Erythroblast (primary cell): Measurements from ENCODE around the gene WWC1.
A peak's percentile ranks its signal among the peaks of the same experiment; 100 is the strongest.

ENCODE experiments used
- DNase-seq, 2 experiments: peaks; one replicate each; lab custom pipeline; 2025; lab: John Stamatoyannopoulos, UW
- GATA1 ChIP-seq: IDR thresholded peaks from 2 replicates; pipeline ENCODE4 v1.6.1; 2011; ENCODE audit warnings: low read depth, mild to moderate bottlenecking, control low read depth, low read length, moderate library complexity
- POLR2A ChIP-seq: IDR thresholded peaks from 2 replicates; pipeline ENCODE4 v1.6.1; 2011; ENCODE audit warnings: mild to moderate bottlenecking, low read length

Gene WWC1

DNA sequence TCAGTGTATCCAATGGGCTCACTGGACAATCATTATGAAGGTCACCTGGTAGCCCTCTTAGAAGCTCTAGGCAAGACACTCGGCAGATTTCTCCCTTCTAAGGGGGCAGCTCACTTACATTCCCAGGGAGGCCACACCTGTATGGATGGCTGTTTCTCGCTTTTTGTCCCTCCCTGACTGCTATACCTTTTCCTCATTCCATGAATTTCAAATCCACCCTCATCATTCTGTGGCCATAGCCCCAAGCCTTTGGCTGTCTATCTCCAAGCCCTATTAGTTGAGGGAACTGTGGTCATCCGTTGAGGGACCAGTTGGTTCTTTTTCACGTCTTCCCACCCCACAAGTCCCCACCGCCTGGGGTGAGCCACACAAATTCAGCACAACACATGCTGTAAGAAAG, 109.8 kb downstream of the WWC1 start:
- no peak for TF ChIP-seq GATA1
- no peak for TF ChIP-seq POLR2A
- no peak for DNase-seq

DNA sequence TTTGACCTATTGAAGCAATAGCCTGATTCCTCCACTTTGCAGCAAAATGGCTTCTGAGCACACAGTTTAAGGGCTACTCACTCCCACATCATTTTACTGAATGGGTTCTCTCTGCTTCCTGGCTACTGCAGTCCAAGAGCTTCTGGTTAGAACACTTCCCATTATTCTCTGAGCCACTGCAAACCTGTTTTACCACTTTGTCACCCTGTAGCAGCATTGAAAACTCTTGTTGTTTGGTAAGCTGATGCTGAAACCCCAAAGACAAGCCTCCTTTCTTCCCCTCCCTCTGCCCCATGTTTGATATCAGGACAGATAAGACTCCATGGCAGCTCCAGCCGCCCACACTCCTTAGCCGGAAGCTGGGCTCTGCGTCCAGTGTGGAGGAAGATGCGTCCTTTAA, 110.4 kb downstream of the WWC1 start:
- no peak for DNase-seq
- TF ChIP-seq POLR2A (no peak), GATA1 (no peak)

DNA sequence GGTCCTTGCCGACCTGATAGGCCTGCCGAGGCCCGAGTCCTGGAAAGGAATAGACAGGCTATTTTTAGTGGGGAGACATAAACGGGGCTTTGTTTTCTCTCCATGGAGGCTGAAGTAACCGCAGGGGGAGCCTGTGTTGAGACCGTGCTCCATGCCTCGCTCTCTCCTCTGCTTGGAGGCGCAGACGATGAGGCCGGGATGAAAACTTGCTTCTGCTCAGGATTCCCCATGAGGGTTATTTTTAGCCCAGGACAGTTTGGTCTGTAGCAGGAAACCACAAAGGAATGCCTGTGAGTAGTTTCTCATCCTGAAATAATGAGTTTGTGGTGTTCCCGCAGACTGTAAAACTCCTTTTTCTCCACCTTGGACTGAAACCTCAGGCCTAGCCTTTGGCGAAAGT, 112.9 kb downstream of the WWC1 start:
- no peak for TF ChIP-seq POLR2A
- no peak for TF ChIP-seq GATA1
- no peak for DNase-seq

DNA sequence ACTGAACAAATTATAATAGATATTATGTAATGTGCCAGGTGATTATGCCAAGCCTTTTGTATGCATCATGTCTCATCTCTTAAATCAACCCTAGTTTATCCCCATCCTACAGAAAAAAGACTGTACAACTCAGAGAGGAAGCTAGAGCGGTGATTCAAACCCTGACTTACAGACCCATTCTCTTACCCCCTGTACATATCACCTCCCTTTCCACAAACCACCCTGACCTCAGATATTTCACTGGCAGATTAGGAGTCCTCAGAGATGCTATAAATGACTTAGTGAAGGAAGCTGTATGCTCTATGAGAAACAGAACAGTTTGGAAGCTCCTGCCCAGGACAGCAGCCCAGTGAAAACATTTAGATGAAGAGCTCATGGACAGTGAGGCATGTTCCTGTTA, 115.8 kb downstream of the WWC1 start:
- TF ChIP-seq POLR2A (no peak), GATA1 (no peak)
- no peak for DNase-seq

DNA sequence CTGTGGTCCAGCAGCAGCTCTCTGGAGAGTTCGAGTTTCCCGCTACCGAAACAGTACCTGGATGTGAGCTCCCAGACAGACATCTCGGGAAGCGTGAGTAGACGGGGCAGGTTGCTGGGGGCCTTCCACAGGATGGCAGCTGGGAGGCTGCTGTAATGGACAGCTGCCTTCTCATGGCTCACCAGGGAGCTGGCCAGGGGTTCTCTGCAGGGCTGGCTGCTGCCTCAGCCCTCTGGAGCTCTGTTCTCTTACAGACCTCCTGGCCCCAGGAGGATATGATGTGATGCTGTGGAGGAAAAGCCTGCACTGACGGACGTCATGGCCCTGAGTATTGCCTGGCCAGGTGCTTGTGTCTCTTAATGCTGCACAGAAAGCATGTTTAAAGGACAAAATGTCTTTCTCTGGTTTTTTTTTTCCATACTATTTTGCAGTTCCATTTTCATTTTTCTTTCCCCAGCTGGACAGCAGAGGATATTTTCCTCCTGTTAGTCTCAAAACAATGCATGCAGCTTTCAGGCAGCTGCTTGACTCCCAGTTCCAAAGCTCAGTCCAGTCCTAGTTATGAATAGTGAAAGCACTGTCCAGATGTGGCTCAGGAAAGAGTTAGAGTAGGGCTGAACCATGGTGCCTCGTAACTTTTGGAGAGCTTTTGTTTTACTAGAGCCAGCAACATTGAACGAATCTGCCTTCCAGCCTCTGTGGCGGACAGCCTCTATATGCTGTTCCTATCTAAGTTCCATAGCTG, 117.3 kb downstream of the WWC1 start:
- no peak for TF ChIP-seq GATA1
- TF ChIP-seq POLR2A, result no peak
- no peak for DNase-seq

DNA sequence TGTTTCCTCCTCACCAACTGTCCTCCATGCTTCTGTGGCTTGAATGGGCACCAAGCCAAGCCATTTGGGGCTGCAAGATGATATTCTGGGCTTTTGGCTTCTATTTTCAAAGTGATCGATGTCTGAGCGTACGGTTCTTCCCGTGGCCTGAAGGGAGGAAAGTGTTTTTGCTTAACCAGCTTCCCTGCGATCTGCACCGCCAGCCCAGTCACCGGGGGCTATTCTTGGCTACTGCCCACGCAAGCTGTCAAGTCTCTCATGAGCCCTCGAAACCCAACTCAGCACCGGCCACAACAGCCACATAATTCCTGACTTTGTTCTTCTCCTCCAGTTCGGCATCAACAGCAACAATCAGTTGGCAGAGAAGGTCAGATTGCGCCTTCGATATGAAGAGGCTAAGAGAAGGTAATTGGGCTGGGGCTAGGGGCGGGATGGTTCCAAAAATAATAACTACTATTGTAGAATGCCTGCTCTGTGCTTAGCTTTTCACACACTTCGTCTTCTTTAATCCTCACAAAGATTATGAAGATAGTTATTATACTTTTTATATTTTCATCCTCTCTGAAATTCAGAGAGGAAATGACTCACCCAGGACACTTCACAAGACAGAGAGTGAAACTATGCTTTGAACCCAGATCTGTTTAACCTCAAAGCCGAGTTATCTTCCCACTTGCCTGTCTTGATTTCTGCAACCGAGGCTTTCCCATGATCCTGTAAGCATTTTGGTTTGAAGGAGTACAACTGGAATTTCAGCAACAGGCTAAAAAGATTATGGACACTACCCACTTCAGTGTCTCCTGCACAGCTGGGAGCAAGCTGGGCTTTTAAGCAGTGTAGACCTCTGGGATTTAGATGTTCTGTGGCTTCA, 118.4 kb downstream of the WWC1 start:
- peak in 1 of 2 experiments; percentile 1 for DNase-seq

DNA sequence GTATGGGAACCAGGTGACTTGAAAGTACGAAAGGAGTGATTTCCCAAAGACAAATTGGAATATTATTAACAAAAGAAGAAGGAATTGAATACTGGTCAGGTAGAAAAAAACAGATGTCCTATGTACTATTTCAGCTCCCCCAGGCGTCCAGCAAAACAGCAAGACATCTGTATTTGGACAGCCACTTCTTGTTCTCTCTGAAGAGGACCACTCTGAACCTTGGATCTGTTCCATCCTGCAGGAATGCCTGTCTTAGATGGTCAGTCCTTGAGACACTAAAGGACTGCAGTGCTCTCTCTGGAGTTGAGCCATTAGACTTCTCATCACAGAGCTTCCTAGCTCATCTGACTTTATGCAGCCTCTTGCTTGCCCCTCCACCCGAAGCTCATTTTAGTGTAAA, 120.4 kb downstream of the WWC1 start:
- DNase-seq, result no peak
- TF ChIP-seq GATA1 (no peak), POLR2A (no peak)

More for the DNA sequence above, 118.4 kb downstream of the WWC1 start:
- TF ChIP-seq GATA1 (no peak), POLR2A (no peak)

DNA sequence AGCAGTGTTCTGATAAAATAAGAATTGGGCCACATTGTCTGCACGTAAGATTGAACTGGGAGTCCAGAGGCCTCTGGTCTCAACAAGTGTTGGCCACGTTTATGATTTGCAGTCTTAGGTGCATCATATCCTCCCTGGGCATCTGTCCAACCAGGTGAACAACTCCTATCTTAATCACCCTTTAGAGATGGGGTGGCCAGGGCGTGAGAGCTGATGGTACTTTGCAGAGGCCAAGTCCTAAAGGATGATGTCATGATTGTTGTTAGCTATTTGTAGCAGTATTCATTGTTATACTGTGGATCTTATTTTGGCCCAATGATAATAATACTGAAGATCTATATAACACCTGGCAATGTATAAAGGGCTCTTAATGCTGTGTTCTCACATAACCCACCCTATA, 121.6 kb downstream of the WWC1 start:
- DNase-seq, result no peak
- TF ChIP-seq GATA1 (no peak), POLR2A (no peak)

DNA sequence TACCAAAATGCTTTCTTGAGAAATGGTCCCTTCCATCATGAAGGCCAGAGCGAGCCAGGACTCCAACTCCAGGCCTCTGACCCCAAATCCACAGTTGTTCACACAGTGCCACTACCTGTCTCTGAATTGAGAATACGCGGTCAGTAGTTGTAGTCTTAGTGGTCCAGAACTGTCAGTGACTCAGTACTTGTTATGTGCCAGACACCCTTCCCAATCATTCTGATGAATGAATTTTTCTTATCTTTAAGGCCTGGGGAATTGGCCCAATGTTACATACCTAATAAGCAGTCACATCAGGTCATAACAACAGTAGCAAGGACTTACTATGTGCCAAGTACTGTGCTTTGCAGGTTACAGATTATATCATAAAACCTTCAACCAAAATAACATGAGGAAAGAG, 122.2 kb downstream of the WWC1 start:
- TF ChIP-seq GATA1 (no peak), POLR2A (no peak)
- no peak for DNase-seq

DNA sequence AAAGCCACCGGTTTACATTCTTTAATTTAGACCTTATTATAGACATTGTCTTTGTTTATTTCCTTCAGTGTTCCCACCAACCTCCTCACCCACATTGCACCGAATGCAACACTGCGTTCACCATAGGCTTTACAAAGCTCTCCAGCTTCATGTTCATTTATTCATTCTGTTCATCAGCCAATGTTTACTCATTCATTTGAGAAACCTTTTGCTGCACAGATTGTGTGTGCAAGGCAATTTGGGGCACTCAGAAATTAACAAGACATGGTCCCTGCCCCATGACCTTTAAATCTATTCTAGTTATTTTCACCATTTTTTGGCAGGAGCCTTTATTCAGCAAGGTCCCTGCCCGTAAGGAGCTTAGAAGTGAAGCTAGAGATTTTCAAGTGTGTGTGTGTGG, 124.0 kb downstream of the WWC1 start:
- TF ChIP-seq POLR2A, result no peak
- DNase-seq, result no peak

DNA sequence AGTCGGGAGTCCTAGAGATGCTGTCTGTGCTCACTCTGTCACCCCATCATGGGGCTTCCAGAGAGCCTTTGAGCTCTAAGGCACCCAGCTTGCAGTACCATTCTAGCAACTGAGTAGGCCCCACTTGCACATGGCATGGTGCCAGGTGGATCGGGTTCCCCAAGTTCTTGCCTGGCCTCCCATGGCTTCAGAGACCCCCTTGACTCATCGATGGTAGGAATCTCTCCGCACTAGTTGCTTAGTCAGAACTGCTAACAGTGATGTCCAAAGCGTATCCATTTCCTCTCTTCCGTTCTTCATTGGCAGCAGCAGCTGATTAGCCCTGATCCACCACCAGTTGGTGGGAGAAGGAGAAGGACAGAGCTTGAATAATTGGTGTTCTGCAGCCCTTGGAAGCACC, 124.5 kb downstream of the WWC1 start:
- no peak for DNase-seq

DNA sequence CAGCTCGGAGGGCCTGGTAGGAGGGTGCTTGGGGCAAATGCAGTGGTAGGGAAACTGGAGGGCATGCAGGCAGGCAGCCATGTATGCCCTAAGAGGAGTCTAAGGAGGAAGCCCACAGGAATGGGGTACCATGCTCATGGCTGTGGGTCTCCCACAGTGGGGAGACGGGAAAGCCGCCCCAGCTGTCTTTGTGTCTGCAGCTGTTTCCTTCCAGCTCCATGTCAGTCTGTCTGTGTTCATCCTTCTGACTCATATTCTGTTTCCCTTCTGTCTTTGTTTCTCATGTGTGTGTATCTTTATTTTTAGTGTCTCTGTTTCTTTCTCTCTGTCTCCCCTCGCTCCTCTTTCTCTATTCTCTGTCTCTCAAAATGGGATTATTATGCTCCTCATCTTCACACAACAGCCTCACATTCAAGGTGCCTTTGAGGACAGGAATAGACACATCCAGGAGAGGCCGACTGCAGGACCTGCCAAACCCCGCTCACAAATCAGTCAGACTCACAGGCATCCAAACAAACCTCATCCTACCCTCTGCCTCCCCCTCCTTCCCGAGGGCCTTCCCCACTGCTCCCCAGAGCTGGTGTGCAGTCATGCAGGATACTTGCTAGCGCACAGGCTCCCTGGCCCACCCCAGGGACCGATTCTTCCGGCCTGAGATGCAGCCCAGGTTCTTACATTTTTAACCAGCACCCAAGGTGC, 126.4 kb downstream of the WWC1 start:
- no peak for DNase-seq
- no peak for TF ChIP-seq GATA1
- TF ChIP-seq POLR2A, result no peak

More for the DNA sequence above, 124.5 kb downstream of the WWC1 start:
- TF ChIP-seq POLR2A (no peak), GATA1 (no peak)

DNA sequence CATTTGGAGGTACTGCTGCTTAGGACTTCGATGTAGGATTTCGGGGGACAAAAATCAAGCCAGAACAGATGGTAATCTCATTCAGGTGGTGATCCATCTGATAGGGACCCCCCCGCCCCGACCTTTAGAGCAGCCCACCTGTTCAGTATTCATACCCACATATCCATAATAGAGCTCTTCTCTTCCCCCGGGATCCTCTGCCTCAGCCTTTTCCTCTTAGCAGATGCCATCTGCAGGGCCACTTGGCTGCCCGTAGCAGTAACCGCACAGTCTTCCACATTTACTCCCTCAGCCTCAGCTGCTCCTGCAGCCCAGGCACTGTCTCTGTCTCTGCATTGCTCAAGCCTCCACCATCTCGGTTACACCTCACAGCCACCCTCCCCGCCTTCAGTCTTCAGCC, 129.0 kb downstream of the WWC1 start:
- DNase-seq, result no peak
- no peak for TF ChIP-seq POLR2A
- no peak for TF ChIP-seq GATA1

DNA sequence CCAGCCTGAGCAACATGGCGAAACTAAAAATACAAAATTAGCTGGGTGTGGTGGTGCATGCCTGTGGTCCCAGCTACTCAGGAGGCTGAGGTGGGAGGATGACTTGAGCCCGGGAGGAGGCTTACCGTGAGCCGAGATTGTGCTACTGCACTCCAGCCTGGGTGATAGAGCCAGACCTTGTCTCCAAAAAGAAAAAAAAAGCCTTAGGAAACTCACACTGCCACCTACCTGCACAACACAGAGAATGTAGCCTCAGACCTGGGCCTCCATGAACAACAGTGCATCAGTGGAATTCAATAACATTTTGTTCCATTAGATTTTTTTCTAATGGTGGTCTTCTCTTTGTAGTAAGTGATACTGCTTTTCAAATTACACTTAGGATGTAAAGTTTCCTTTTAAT, 131.0 kb downstream of the WWC1 start:
- TF ChIP-seq POLR2A (no peak), GATA1 (no peak)
- DNase-seq, result no peak

DNA sequence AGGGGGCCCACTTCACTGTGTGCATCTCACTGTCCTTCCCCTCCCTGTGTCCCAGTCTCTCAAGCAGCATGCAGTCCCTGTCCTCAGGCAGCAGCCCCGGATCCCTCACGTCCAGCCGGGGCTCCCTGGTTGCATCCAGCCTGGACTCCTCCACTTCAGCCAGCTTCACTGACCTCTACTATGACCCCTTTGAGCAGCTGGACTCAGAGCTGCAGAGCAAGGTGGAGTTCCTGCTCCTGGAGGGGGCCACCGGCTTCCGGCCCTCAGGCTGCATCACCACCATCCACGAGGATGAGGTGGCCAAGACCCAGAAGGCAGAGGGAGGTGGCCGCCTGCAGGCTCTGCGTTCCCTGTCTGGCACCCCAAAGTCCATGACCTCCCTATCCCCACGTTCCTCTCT, 132.0 kb downstream of the WWC1 start:
- TF ChIP-seq POLR2A (no peak), GATA1 (no peak)
- no peak for DNase-seq
